NB4 (cell line): ENCODE measurements around the gene GREB1L.

Source experiments
- CTCF ChIP-seq: IDR thresholded peaks from one replicate; pipeline ENCODE4 v1.5.1; 2012; ENCODE audit warnings: low read depth, low read length
- MAX ChIP-seq: IDR thresholded peaks from 2 replicates; pipeline ENCODE4 v1.6.1; 2011; ENCODE audit warnings: low read depth, low read length
- MYC ChIP-seq: IDR thresholded peaks from 2 replicates; pipeline ENCODE4 v1.6.1; 2011; ENCODE audit warnings: low read depth, low read length
- POLR2A ChIP-seq: IDR thresholded peaks from 2 replicates; pipeline ENCODE4 v1.6.1; 2011; ENCODE audit warnings: mild to moderate bottlenecking; ENCODE audit not compliant: insufficient read length; ENCODE audit errors: extremely low read depth

- TF ChIP-seq CTCF = no peak
- no peak for TF ChIP-seq MAX
- no peak for TF ChIP-seq POLR2A
- TF ChIP-seq MYC = no peak
Observed at GRCh38 chr18:21502661-21503060, 260.6 kb downstream of the GREB1L start.
